Rectal smooth muscle tissue (tissue), 1 donor: ENCODE data around the gene CRACR2A.

Experiments
- H3K27ac ChIP-seq: one replicate; pipeline ENCODE4 v1.7.0; 2013; ENCODE audit warnings: low read depth, low read length, inconsistent platforms
- H3K27me3 ChIP-seq: one replicate; pipeline ENCODE4 v1.7.0; 2013; ENCODE audit warnings: low read length; ENCODE audit not compliant: control insufficient read depth, insufficient read depth
- H3K36me3 ChIP-seq: one replicate; pipeline ENCODE4 v1.7.0; 2013; ENCODE audit warnings: low read length; ENCODE audit not compliant: control insufficient read depth, insufficient read depth
- H3K4me1 ChIP-seq: one replicate; pipeline ENCODE4 v1.7.0; 2013; ENCODE audit warnings: low read length; ENCODE audit not compliant: control insufficient read depth, insufficient read depth
- H3K4me3 ChIP-seq: one replicate; pipeline ENCODE4 v1.7.0; 2013; ENCODE audit warnings: low read length
- H3K9ac ChIP-seq: one replicate; pipeline ENCODE4 v1.7.0; 2013; ENCODE audit warnings: low read length

Gene CRACR2A

DNA sequence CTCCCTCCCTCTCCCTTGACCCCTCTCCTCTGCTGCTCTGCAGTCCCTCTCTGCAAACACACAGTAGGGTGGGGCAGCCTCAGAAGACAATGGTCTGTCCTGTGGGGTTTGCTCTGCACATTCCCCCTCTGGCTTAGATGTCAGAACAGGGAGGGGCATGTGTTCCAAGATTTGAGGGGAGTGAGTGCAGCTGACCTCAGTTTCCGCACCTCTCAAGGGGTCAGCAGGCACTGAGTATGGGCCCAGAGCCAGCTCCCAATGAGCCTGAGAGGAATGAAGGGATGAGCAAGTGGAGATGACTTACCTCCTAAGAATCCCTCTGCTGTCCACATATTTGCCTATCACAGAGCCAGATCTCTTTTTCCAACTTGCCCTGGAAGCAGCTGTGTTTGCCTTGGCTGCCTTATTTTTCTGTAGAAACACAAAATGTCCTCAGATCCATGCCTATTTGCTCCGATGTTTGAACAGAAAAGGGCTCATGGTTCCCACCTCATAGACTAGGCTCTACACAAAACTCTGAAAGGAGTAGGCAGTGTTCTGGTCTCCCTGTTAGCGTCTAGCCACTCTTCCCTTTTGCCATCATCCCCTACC is 111.4 kb downstream of the CRACR2A start:
- Histone ChIP-seq H3K27me3 (no peaks in the 10 kb centered on the region), H3K4me3 (no peak overlapping the region), H3K36me3 (peaks cover 5% of the 10 kb centered on the region), H3K4me1 (no peaks in the 10 kb centered on the region), H3K9ac (no peak overlapping the region), H3K27ac (no peak overlapping the region)

DNA sequence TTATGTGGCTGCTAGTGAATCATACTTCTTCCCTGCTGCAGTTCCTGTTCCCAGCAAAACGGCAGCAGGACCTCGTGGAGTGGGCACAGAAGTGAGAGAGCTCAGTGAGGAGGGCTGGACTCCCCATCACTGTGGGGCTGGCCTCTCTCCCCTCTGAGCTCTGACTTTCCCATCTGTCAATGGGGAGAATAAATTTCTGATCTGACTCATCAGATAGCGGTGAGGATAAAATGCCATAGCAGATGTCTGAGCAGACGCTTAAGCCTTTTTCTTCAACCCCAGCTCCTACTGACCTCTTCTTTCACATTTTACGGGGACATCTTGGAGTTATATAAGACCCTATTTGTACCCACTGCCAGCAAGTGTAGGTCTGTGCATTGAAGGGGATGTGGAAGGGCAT is 116.6 kb downstream of the CRACR2A start:
- no peak overlapping the region for H3K27ac ChIP-seq
- H3K9ac ChIP-seq = no peak overlapping the region
- no peaks in the 10 kb centered on the region for H3K27me3 ChIP-seq
- H3K4me3 ChIP-seq = no peak overlapping the region
- H3K4me1 ChIP-seq = no peaks in the 10 kb centered on the region
- H3K36me3 ChIP-seq = peaks cover 5% of the 10 kb centered on the region

DNA sequence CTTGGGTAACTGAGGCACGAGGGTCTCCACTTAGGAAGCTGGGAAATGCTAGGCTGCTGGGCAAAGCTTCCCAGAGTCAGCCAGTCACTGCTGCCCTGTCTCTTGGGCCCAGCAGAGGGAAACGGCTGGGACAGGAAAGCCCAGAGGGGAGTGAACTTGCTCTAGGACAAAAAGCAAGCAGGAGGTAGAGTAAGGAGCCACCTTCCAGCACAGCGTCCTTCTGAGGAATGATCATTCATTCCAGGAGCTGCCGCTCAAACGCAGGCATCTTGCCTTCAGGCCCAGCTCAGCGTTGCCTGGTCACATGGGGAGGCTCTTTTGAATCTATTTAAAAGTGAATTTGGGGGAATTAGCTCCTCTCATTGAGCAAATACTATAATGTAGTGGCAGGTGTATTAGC is 118.6 kb downstream of the CRACR2A start:
- Histone ChIP-seq H3K9ac (no peak overlapping the region), H3K27me3 (no peaks in the 10 kb centered on the region), H3K4me1 (no peaks in the 10 kb centered on the region), H3K27ac (no peak overlapping the region), H3K36me3 (peaks cover 9% of the 10 kb centered on the region), H3K4me3 (no peak overlapping the region)

DNA sequence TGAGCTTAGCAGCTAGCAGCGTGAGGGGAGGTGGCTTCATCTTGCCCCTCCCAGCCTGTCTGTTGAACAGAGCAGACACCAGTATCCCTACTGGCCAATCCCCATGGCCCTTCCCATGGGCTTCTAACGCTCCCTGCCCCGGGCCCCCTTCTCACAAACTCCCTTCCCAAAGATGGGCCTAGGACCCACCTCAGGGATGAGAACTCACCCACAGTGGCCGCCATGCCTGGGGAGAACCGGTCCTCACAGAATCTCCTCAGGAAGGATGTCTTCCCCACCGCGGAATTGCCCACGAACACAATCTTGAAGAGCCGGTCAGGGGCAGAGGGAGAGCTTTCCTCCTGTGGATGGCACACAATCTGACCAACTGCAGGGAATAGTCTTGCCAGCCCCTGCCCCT is 119.5 kb downstream of the CRACR2A start:
- Histone ChIP-seq H3K4me1 (no peaks in the 10 kb centered on the region), H3K27me3 (no peaks in the 10 kb centered on the region), H3K4me3 (no peak overlapping the region), H3K36me3 (peaks cover 9% of the 10 kb centered on the region), H3K27ac (no peak overlapping the region), H3K9ac (no peak overlapping the region)

DNA sequence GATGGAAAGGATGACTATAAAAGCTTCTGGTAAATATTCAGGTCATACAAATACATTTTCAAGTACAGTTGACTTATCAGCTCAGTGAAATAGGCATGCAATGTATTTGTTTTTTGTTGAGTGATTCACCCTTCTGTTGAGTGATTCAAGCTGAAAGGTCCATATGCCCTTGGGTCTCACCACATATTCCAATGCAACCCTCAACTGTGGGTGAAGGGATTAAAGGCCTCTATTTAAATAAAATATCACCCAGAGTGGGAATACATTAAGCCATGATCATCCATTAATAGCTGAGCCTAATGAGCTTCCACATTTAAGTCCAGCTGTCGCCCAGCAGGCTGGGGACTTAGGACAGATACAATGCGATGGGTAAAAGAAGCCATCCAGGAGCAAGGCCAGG is 120.2 kb downstream of the CRACR2A start:
- Histone ChIP-seq H3K27ac (no peak overlapping the region), H3K4me3 (no peak overlapping the region), H3K9ac (no peak overlapping the region), H3K36me3 (peaks cover 9% of the 10 kb centered on the region), H3K27me3 (no peaks in the 10 kb centered on the region), H3K4me1 (no peaks in the 10 kb centered on the region)

DNA sequence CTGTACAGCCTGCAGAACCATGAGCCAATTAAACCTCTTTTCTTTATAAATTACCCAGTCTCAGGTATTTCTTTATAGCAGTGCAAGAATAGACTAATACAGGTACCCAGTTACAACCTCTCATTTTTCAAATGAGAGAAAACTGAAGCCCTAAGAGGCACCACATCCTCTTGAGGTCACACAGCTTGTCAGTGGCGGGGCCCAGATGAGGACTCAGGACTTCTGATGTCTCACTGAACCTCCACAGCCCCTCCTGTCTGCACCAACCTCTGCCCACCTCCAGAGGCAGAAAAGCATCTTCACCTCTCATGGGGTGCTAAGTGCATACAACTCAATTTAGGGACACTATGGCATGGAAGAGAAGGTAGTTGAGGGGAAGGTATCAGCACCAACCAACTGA is 120.7 kb downstream of the CRACR2A start:
- Histone ChIP-seq H3K27ac (no peak overlapping the region), H3K4me3 (no peak overlapping the region), H3K36me3 (peaks cover 9% of the 10 kb centered on the region), H3K9ac (no peak overlapping the region), H3K4me1 (no peaks in the 10 kb centered on the region), H3K27me3 (no peaks in the 10 kb centered on the region)

DNA sequence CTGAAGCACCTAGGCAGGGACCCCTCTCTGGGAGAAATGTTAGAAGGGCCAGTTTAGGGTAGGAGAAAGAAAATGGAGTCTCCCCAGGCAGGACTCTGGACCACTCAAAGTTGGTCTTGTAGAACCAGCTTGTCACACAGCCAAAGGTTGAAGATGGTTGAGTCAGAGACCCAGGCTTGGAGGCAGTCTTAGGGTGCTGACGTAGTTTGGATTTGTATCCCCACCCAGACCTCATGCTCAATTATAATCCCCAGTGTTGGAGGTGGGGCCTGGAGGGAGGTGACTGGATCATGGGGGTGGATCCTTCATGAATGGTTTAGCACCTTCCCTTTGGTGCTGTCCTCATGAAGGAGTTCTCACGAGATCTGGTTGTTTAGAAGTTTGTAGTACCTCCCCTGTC is 121.2 kb downstream of the CRACR2A start:
- Histone ChIP-seq H3K27ac (no peak overlapping the region), H3K36me3 (peaks cover 5% of the 10 kb centered on the region), H3K4me3 (no peak overlapping the region), H3K9ac (no peak overlapping the region), H3K4me1 (no peaks in the 10 kb centered on the region), H3K27me3 (no peaks in the 10 kb centered on the region)

DNA sequence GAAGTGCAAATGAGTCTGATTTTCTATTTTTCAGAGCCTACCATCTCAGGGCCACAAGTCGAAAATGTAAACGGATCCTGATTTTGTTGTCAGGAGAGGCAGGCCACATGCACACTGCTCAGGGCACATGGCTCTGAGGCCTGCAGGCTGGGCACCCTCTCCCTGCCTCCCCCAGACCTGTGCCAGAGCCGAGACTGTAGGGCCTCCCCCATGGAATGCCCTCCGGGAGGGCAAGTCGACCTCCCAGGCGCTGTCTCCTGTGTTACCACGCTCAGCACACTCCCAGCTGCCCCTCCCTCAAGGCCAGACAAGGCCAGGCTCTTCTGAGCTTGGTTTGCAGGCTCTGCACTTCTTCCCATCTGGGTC is 121.7 kb downstream of the CRACR2A start:
- Histone ChIP-seq H3K4me3 (no peak overlapping the region), H3K27ac (no peak overlapping the region), H3K36me3 (peaks cover 8% of the 10 kb centered on the region), H3K27me3 (no peaks in the 10 kb centered on the region), H3K9ac (no peak overlapping the region), H3K4me1 (no peaks in the 10 kb centered on the region)

DNA sequence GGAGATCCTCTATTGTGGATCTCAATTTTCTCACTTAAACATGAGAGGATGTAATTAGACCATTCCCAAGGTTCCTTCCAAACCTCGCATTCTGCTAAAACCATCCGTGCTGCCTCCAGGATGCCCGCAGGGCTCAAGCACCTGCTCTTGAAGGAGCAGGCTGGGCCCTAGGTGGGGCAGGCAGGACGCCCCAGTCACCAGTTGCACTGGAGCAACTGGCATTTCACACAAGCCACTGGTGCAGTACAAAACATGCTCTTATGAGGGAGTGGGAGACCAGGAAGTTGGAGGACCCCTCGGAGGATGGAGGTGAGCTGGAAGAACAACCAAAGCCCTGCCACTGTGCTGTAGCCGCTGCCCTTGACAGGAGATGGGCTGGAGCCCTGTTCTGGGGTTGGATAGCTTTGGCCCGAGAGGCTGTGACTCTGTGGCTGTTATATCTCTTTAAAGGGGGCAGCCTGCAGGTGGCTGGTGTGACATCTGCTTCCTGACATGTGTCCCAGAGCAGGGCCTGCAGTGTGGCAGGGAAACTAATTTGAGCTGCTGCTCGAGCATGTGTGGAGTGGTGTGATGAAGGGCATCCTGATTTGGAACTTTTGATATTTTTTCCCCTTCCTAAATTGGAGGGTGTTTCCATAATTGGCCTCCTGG is 122.2 kb downstream of the CRACR2A start:
- H3K27ac ChIP-seq = no peak overlapping the region
- H3K27me3 ChIP-seq = no peaks in the 10 kb centered on the region
- no peak overlapping the region for H3K4me3 ChIP-seq
- H3K9ac ChIP-seq = no peak overlapping the region
- H3K36me3 ChIP-seq = peaks cover 8% of the 10 kb centered on the region
- no peaks in the 10 kb centered on the region for H3K4me1 ChIP-seq

DNA sequence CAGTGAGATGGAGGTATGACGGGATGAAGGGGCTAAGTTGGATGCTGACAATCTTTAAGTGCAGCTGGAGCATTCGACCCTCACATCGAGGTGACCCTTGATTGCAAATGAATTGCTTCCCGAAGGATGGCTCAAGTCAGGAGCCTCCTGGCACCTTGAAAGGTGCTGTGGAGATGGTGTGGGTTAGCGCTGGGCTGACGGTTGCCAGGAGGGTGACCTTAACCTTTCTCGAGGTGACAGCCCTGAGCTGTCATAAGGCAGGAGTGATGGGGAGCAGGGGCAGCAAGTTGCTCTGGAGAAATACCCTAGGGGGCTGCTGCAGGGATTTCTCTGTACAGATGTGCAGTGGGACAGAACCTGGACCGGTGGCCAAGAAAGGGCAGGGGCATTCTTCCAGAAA is 122.8 kb downstream of the CRACR2A start:
- Histone ChIP-seq H3K27me3 (no peaks in the 10 kb centered on the region), H3K4me3 (no peak overlapping the region), H3K36me3 (peaks cover 8% of the 10 kb centered on the region), H3K4me1 (no peaks in the 10 kb centered on the region), H3K9ac (no peak overlapping the region), H3K27ac (no peak overlapping the region)

DNA sequence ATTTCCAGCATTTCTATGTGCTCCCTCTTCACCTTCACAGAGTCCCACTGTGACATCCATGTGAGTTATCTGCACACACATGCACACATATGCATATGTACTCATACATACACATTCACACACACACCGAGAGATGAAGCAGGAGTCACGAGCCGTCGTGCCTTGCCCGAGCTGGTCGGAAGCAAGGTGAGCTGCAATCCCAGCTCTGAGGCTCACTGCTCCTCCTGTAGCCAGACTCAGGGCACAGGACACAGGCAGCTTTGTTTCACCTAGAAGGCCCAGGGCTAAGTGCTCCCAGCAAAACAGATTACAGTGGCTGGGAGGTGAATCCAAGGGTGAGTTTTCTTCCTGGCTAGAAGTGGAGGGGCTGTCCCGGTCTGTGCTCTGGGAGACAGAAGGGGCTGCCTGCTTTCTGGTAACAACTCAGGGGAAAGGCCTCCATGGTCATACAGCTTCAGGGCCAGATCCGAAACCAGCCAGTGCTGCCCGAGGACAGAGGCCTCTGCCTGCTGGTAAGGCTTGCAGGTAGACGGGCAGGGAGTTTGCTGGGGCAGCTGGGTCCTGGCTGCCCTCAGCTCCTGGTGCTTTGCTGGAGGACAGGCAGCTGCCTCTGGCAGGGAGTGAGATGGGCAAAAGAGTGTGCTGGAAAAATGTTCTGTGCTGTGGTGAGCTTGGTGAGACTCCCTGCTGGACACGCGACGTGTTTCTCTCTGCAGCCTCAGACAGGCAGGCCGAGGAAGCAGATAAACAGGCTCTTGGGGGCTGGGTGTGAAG is 123.7 kb downstream of the CRACR2A start:
- H3K4me3 ChIP-seq = no peak overlapping the region
- peaks cover 8% of the 10 kb centered on the region for H3K36me3 ChIP-seq
- no peak overlapping the region for H3K9ac ChIP-seq
- H3K27ac ChIP-seq = no peak overlapping the region
- H3K4me1 ChIP-seq = no peaks in the 10 kb centered on the region
- no peaks in the 10 kb centered on the region for H3K27me3 ChIP-seq

DNA sequence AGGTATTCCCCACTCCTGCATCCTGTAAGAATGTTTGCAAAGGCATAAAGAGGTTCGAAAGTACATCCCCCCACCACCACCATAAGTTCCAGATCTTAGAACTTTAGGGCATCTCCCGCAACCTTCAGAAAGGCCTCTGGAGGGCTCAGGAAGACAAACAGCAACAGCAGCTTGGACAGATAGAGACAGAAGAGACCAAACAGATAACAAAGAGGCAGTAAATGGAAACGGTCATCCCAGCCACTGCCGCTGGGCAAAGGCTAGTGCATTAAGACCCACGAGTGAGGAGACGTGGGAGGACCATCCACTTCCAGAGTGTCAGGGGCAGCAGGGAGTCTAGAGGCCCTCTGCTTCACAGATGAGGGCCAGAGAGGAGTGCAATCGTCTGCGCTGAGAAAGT is 124.3 kb downstream of the CRACR2A start:
- Histone ChIP-seq H3K4me1 (no peaks in the 10 kb centered on the region), H3K36me3 (peaks cover 8% of the 10 kb centered on the region), H3K9ac (no peak overlapping the region), H3K4me3 (no peak overlapping the region), H3K27me3 (no peaks in the 10 kb centered on the region), H3K27ac (no peak overlapping the region)

DNA sequence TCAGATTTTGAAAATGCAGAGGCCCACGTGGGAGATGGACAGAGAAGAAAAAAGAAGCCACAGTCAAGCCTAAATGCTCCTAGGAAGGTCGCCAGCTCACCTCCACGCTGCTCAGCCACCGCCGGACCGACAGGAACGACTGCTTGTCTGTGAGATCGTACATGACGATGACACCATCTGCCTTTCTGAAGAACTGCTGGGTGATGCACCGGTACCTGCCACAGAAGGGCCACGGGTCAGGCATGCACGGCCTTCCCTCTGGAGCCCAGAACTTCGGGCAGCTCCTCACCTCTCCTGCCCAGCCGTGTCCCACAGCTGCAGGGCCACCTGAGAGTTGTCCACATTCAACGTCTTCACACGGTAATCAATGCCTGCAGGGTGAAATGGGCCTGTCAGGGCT is 125.6 kb downstream of the CRACR2A start:
- Histone ChIP-seq H3K4me3 (no peak overlapping the region), H3K36me3 (peaks cover 8% of the 10 kb centered on the region)

More for the DNA sequence above, 125.6 kb downstream of the CRACR2A start:
- Histone ChIP-seq H3K9ac (no peak overlapping the region), H3K4me1 (peaks cover 2% of the 10 kb centered on the region), H3K27ac (no peak overlapping the region), H3K27me3 (no peaks in the 10 kb centered on the region)
